ENCODE measurements around the gene ITPA.

- TF ChIP-seq USF2 (IDR thresholded peaks at IDR 0.05; ENCODE audit: low read length) (no peak), GTF2F1 (IDR thresholded peaks at IDR 0.05; ENCODE audit: borderline replicate concordance, low read depth, low read length) (no peak), EZH2 (IDR thresholded peaks at IDR 0.05; ENCODE audit: low read depth, low read length, severe bottlenecking) (no peak), BACH1 (IDR thresholded peaks at IDR 0.05; ENCODE audit: low read length) (no peak), SIRT6 (IDR thresholded peaks at IDR 0.05; ENCODE audit: low read length) (no peak), CHD2 (IDR thresholded peaks at IDR 0.05; ENCODE audit: low read length) (no peak)
These were observed 47.2 kb upstream of the ITPA start for GRCh38 chr20:3162080-3162611.
